Lower lobe of right lung (tissue), 2 donors: Measurements from ENCODE around the gene EGFLAM. TPM values are rescaled to one million over a fixed set of nuclear protein-coding genes. Genes with fewer than 3 reads are reported as not detected.

ENCODE experiments used
- ATAC-seq, 2 donors: fragments of 200-7000 bp; cut with Tn5 transposase; one replicate each; pipeline ENCODE4 v1.9.1; 2020 to 2022; ENCODE audit warnings: mild to moderate bottlenecking in 2 of 2, moderate library complexity in 2 of 2
- DNase-seq: peaks from one replicate; pipeline ENCODE4 v3.0.0-alpha.2; 2020
- H3K27ac ChIP-seq: fragments of 200-600 bp; one replicate; pipeline ENCODE4 v1.8.0; 2022
- H3K27me3 ChIP-seq: fragments of 200-600 bp; one replicate; pipeline ENCODE4 v1.8.0; 2022; ENCODE audit warnings: low read depth
- H3K36me3 ChIP-seq: fragments of 200-600 bp; one replicate; pipeline ENCODE4 v1.8.0; 2022; ENCODE audit warnings: mild to moderate bottlenecking
- H3K4me1 ChIP-seq: fragments of 200-600 bp; one replicate; pipeline ENCODE4 v1.8.0; 2022
- H3K4me3 ChIP-seq: fragments of 200-600 bp; one replicate; pipeline ENCODE4 v1.8.0; 2022; ENCODE audit warnings: mild to moderate bottlenecking
- H3K9me3 ChIP-seq: fragments of 200-600 bp; one replicate; pipeline ENCODE4 v1.8.0; 2022
- intact Hi-C: fragments of 100-400 bp; cut with DNase I; formaldehyde crosslinking; loops from one replicate; pipeline ENCODE4 v1.11.0; 2022
- total RNA-seq: library from RNA; stranded (reverse); fragmentation: NEBNext Ultra II Directional; extraction: Animal tissue kit (Norgen Biotek cat#: 25700); gene quantifications from one replicate; pipeline ENCODE4 v1.2.1, GENCODE V29; 2021
- TF ChIP-seq, protein P1 (sequence below): fragments of 200-600 bp; IDR thresholded peaks from one replicate; pipeline ENCODE4 v1.8.0; 2022; ENCODE audit warnings: antibody characterized with exemption, mild to moderate bottlenecking
- donor health status: DM: no; HTN: yes; CAD: no; lungs with severe emphysema.

EGFLAM gene
- total RNA-seq, 1 donor from 2014 or later = 2.4 TPM

GRCh38 chr5:38420691-38421390 lies 162.5 kb downstream of the EGFLAM start:
- peak; percentile 81 to 82 for ATAC-seq
- H3K4me1 ChIP-seq = no peaks in the 10 kb centered on the region
- H3K9me3 ChIP-seq = no peaks in the 10 kb centered on the region
- no peak overlapping the region for H3K4me3 ChIP-seq
- no peak for DNase-seq
- H3K27me3 ChIP-seq = no peaks in the 10 kb centered on the region
- intact Hi-C loops = no loop called here
- no peaks in the 10 kb centered on the region for H3K36me3 ChIP-seq
- H3K27ac ChIP-seq = no peak overlapping the region
- TF ChIP-seq, protein P1, sequence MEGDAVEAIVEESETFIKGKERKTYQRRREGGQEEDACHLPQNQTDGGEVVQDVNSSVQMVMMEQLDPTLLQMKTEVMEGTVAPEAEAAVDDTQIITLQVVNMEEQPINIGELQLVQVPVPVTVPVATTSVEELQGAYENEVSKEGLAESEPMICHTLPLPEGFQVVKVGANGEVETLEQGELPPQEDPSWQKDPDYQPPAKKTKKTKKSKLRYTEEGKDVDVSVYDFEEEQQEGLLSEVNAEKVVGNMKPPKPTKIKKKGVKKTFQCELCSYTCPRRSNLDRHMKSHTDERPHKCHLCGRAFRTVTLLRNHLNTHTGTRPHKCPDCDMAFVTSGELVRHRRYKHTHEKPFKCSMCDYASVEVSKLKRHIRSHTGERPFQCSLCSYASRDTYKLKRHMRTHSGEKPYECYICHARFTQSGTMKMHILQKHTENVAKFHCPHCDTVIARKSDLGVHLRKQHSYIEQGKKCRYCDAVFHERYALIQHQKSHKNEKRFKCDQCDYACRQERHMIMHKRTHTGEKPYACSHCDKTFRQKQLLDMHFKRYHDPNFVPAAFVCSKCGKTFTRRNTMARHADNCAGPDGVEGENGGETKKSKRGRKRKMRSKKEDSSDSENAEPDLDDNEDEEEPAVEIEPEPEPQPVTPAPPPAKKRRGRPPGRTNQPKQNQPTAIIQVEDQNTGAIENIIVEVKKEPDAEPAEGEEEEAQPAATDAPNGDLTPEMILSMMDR = peak; percentile 75

GRCh38 chr5:38422622-38423021 lies 164.3 kb downstream of the EGFLAM start:
- intact Hi-C loops = no loop called here
- Histone ChIP-seq H3K27ac (no peak overlapping the region), H3K9me3 (no peaks in the 10 kb centered on the region), H3K27me3 (no peaks in the 10 kb centered on the region), H3K4me1 (no peaks in the 10 kb centered on the region), H3K36me3 (no peaks in the 10 kb centered on the region), H3K4me3 (no peak overlapping the region)
- TF ChIP-seq, protein P1 = no peak
- no peak for DNase-seq
- ATAC-seq = no peak

GRCh38 chr5:38423276-38424147 lies 165.2 kb downstream of the EGFLAM start:
- ATAC-seq = no peak
- TF ChIP-seq, protein P1 = no peak

DNA sequence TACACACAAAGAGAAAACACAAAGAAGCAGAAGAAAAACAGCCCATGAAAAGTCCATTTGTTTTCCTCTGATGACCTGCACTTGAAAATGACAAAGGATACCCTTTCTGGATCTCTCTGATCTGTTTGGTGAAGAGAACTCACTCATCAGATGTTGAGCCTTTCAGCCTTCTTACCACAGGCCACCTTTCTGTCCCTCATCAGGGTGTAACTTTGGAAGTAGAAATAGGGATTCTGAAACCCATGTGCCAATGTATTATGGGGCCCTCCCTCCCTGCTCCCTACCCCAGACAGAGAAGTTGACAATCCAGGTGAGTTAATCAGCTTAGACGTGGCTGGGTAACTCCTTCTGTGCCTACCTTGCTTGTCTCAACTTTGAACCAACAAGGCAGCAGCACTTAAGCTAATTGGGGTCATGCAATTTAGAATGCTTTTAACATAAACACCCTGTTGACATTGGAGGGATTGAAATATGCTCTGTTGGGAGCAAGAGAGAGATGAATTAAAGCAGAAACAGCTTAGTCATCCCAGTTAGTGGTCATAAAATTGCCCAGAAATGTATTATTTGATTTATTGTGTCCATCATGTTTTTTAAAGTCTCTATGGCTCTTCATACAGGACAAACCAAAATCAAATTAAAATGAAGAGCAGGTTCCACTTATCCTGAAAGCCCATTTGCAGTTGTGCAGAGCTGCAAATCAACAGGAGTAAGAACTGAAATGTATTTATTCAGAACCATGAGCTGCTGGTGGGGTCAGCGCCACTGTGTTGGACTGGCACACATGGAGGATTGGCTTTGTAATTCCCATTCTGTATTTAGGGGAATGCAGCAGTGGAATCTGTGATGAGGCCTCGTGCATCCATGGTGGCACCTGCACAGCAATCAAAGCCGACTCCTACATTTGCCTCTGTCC lies 166.0 kb downstream of the EGFLAM start:
- no peak for ATAC-seq
- Histone ChIP-seq H3K4me1 (no peaks in the 10 kb centered on the region), H3K36me3 (no peaks in the 10 kb centered on the region), H3K27me3 (no peaks in the 10 kb centered on the region), H3K9me3 (no peaks in the 10 kb centered on the region), H3K4me3 (no peak overlapping the region), H3K27ac (no peak overlapping the region)
- intact Hi-C loops = no loop called here
- TF ChIP-seq, protein P1 = no peak
- DNase-seq = no peak

More at GRCh38 chr5:38423276-38424147, 165.2 kb downstream of the EGFLAM start:
- H3K4me1 ChIP-seq = no peaks in the 10 kb centered on the region
- intact Hi-C loops = no loop called here
- no peak overlapping the region for H3K27ac ChIP-seq
- H3K9me3 ChIP-seq = no peaks in the 10 kb centered on the region
- DNase-seq = no peak
- no peaks in the 10 kb centered on the region for H3K36me3 ChIP-seq
- no peak overlapping the region for H3K4me3 ChIP-seq
- H3K27me3 ChIP-seq = no peaks in the 10 kb centered on the region

DNA sequence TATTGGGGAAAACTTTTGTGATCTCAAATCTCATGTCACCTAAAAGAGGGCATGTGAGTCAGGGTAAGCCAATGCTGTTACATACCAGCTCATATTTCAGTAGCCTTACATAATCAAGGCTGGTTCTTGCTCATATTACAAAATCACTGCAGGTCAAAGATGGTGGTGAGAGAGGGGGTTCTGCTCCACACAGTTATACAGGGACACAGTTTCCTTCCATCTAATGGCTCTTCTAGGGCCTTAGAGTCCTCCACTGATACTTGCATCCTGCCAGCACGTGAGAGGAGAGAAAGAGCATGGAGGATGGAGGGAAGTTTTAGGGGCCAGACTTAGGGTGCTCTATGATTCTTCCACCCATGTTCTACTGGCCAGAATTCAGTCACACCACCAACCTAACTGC lies 168.1 kb downstream of the EGFLAM start:
- no peak for ATAC-seq

More for the DNA sequence above, 168.1 kb downstream of the EGFLAM start:
- Histone ChIP-seq H3K4me1 (no peaks in the 10 kb centered on the region), H3K27me3 (no peaks in the 10 kb centered on the region), H3K4me3 (no peak overlapping the region), H3K9me3 (no peaks in the 10 kb centered on the region), H3K36me3 (no peaks in the 10 kb centered on the region), H3K27ac (no peak overlapping the region)
- no peak for DNase-seq
- intact Hi-C loops = no loop called here
- TF ChIP-seq, protein P1 = no peak
